GM18909 (cell line): ENCODE measurements around the gene DNAJB8.

ENCODE experiments used
- ATAC-seq: cut with Tn5 transposase; IDR thresholded peaks from one replicate; pipeline ENCODE4 v1.9.1; 2021; ENCODE audit warnings: mild to moderate bottlenecking; ENCODE audit not compliant: unreplicated experiment, poor library complexity

The DNAJB8 gene

DNA sequence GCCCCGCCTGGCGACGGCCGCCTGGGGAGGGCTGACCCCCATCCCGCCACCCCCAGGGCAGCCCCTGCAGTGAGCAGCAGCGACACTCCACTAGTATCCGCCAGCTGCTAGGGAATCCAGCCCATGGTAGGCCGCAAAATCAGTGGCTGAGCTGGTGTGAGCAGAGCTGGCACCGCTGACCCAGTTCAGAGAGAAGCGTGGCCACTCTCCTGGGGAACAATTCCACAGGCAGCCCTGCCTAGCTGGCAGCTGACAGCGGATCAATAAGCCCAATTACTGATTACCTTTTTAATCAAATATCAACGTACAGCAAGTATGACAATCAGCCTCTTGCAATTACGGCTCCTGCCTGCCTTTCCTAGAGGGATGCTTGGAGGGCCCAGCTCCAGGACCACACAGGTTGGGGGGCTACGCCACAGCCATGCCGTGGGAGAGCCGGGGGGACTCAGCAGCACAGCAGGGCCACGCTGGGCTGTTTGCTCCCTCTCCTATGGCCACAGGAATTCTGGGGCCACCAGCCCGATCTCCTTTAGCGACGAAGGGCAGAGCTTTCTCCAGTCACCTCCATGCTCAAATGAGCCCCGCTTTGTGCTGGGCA, 13.9 kb downstream of the DNAJB8 start:
- no peak for ATAC-seq

- no peak for ATAC-seq
These were observed 14.6 kb downstream of the DNAJB8 start for GRCh38 chr3:128452120-128452519.

GRCh38 chr3:128449111-128449638, 17.5 kb downstream of the DNAJB8 start:
- ATAC-seq = no peak

DNA sequence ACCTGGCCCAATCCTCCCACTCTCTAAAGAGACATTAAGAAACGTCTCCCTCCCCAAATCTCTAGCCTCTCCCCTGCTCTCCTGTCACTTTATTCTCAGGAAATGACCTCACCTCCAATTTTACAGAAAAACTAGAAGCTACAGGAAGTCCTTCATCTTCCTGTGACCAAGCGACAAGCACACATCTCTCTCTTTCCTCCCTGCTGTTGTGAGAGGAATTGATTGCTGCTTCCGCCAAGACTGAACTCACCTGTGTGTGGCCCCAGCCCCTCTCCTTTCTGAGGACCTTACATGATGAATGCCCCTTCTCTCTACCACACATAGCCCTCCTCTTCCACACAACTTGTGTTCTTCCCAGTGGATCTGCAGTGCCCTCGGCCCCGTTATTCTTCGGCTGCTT, 18.2 kb downstream of the DNAJB8 start:
- no peak for ATAC-seq

DNA sequence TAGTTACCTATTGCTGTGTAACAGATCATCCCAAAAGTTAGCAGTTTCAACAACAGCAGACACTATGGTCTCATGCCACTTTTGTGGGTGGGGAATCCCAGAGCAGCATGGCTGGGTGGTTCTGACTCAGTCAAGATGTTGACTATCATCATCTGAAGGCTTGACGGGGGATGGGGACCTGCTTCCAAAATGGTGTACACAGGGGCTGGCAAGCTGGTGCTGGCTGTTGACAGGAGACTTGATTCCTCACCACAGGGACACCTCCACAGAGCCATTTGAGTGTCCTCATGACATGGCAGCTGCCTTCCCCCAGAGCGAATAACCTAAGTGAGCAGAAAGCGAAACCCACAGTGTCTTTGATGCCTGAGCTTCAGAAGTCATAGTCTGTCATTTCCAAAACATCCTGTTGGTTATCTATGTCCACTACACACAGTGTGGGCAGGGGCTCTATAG, 19.1 kb downstream of the DNAJB8 start:
- no peak for ATAC-seq

GRCh38 chr3:128446821-128447220, 19.9 kb downstream of the DNAJB8 start:
- ATAC-seq = no peak

GRCh38 chr3:128445357-128445756, 21.3 kb downstream of the DNAJB8 start:
- ATAC-seq = no peak

GRCh38 chr3:128443771-128444170, 22.9 kb downstream of the DNAJB8 start:
- ATAC-seq = no peak

DNA sequence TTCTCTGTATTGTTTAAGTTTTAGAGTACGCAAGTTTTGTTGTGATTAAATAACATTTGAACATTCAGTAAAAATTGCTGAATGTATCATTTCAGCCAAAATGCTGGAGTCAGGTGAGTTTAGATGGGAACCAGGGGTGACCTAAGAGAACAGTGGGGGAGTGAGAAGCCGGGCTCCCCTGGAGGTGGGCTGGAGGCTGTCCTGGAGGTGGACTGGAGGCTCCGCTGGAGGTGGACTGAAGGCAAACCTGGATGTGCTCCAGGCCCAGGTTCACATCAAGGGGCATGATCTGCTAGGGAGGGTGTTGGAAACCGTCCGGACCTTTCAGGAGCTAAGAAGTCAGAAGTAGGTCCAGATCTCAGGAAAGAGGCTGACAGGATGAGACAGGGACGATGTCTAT, 23.7 kb downstream of the DNAJB8 start:
- no peak for ATAC-seq

DNA sequence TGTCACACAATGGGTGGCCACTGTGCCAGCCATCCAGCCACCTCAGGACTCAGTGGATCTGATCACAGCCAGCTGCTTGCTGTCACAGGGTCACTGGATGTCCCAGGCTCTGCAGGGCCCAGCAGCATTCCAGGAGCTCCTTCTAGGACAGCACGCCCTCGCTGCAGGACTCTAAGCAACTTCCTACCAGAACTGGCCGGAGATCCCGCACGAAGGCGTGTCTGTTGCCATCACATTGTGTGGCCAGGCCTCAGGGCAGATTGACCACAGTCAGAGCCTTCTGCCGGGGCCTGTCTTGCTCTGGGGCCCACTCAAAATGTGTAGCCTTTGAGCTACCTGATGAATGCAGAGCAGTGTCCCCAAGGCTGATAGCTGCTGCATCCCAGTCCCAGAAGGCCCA, 24.6 kb downstream of the DNAJB8 start:
- ATAC-seq = no peak

DNA sequence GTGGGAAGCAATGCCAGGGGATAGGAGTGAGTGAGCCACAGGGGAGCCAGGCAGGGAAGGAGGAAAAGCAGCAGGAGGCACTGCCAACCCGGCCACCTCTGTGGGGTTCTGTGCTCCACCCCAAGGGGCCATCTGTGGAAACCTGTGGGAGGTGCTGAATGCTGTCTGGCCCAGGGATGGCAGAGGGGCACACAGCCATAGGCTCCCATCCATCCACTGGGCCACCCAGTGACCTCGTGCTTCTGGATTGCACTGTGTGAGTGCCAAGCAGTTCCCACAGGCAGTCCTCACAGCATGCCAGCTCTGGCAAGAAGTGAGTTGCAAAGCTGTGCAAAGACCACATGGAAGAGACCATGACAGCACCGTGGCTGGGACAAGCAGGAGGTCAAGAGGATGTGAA, 27.5 kb downstream of the DNAJB8 start:
- ATAC-seq = no peak

GRCh38 chr3:128438488-128439072, 28.1 kb downstream of the DNAJB8 start:
- no peak for ATAC-seq

GRCh38 chr3:128436214-128436613, 30.5 kb downstream of the DNAJB8 start:
- no peak for ATAC-seq

DNA sequence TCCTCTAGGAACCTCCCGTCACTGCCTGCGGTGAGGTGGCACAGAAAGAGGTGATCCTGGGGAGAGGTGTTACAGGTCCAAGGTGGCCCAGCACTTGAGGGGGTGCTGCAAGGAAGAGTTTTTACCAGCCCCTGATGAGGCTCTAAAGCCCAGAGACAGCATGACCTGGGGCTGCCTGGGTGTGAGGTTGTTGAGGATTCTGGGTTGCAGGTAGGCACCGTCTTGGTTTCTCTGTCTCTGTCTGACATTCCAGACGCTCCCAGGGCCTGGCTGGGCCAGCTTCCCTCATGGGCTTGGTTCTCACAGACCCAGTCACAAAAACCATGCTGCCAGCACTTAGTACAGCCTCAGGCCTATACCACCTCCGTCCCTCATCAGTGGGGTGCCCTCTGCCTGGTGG, 31.1 kb downstream of the DNAJB8 start:
- ATAC-seq = no peak

DNA sequence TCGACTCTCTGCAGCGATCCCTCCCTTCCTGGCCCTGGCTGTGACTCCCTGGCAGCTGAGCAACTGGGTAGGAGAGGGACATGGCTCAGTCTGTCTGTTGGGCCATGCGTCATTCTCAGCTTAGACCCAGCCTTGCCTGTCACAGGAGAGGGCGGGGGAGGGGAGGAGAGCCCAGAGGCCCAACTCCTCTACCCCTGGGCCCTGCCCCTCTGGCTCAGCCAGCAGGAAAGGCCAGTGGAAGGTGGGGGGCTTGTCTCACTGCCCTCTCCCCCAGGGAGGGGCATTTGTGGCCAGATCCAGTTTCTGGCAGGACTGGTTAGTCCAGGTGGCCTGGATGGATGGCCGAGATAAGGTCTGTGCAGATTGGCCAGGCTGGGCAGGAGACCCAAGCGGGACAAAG, 31.6 kb downstream of the DNAJB8 start:
- no peak for ATAC-seq

DNA sequence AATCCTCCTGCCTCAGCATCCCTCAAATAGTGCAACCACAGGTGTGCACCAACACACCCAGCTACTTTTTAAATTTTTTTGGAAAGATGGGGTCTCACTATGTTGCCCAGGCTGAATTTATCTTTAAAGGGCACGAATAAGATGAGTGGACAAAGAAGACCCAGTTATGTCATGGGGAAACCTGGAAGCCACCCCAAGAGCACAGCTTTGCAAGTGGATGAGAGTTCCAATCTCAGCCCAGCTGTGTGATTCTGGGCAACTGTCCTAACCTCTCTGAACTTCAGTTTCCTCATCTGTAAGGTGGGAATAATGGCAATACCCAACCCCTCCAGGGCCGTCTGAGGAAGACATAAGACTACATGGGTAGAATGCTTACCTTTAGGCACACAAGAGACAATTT, 32.2 kb downstream of the DNAJB8 start:
- ATAC-seq = no peak

- ATAC-seq = no peak
These were observed 32.9 kb downstream of the DNAJB8 start for GRCh38 chr3:128433837-128434165.

GRCh38 chr3:128432971-128433836, 33.5 kb downstream of the DNAJB8 start:
- ATAC-seq = no peak

DNA sequence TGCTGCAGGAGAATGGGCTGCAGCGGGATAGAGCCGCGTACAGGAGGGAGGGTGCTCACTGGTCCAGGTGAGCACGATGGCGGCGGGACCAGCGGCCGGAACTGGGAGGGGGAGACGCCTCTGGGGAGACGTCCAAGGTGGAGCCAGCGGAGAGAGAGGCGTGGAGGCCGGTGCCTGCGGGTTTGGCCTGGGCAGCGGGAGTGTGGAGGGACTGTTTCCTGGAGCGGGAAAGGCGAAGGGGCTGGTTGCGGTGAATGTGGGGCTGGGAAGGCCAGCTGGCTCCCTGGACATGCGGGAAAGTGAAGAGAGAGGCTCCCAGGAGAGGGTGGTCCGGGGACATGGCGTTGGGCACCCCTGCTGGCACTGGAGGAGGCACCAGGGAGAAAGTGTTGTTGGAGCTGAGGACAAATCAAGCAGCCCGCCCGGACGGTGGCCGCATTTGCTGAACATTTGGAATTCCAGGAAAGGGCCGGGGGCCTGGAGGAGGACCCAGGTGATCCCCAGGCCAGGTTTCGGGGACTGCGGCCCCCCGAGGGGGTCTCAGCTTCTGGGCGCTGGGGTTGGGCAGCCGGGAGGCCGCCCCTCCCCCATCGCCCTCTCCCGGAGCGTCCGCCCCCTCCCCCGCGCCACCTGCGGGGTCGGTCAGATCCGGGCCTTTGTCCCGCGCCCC, 34.3 kb downstream of the DNAJB8 start:
- no peak for ATAC-seq

- no peak for ATAC-seq
These were observed 34.8 kb downstream of the DNAJB8 start for GRCh38 chr3:128431803-128432300.

GRCh38 chr3:128430731-128431130, 36.0 kb downstream of the DNAJB8 start:
- ATAC-seq = no peak
